HG02973 (cell line): ENCODE results near the gene CD300LG.
"Not testable (repeated sequence)": the region's sequence is repeated elsewhere in the genome, so short reads cannot be mapped to it uniquely, and the experiment has no call there.

Source experiments
- ATAC-seq: cut with Tn5 transposase; IDR thresholded peaks from one replicate; pipeline ENCODE4 v1.9.1; 2021; ENCODE audit warnings: moderate library complexity; ENCODE audit not compliant: unreplicated experiment

CD300LG gene

GRCh38 chr17:43877451-43878155 lies 30.6 kb downstream of the CD300LG start:
- no peak for ATAC-seq

GRCh38 chr17:43878260-43879175 lies 31.5 kb downstream of the CD300LG start:
- no peak for ATAC-seq

- ATAC-seq = no peak
Measured at GRCh38 chr17:43879723-43880419, 32.9 kb downstream of the CD300LG start.

GRCh38 chr17:43880420-43880991 lies 33.5 kb downstream of the CD300LG start:
- no peak for ATAC-seq

- no peak for ATAC-seq
Measured at GRCh38 chr17:43881181-43881580, 34.2 kb downstream of the CD300LG start.

- ATAC-seq = no peak
Measured at GRCh38 chr17:43881758-43882505, 35.0 kb downstream of the CD300LG start.

GRCh38 chr17:43882761-43883415 lies 35.9 kb downstream of the CD300LG start:
- ATAC-seq = no peak

GRCh38 chr17:43888548-43888947 lies 41.6 kb downstream of the CD300LG start:
- ATAC-seq = no peak

GRCh38 chr17:43890240-43890639 lies 43.3 kb downstream of the CD300LG start:
- ATAC-seq = no peak

- no peak for ATAC-seq
Measured at GRCh38 chr17:43891851-43892646, 45.1 kb downstream of the CD300LG start.

- ATAC-seq = no peak
Measured at GRCh38 chr17:43892647-43892952, 45.6 kb downstream of the CD300LG start.

- not testable (repeated sequence) for ATAC-seq
Measured at GRCh38 chr17:43894494-43894893, 47.5 kb downstream of the CD300LG start.

- no peak for ATAC-seq
Measured at GRCh38 chr17:43897831-43898230, 50.9 kb downstream of the CD300LG start.

GRCh38 chr17:43898446-43898845 lies 51.5 kb downstream of the CD300LG start:
- no peak for ATAC-seq

- no peak for ATAC-seq
Measured at GRCh38 chr17:43900183-43900857, 53.3 kb downstream of the CD300LG start.

- ATAC-seq = no peak
Measured at GRCh38 chr17:43900858-43901754, 54.1 kb downstream of the CD300LG start.

GRCh38 chr17:43901861-43902589 lies 55.0 kb downstream of the CD300LG start:
- no peak for ATAC-seq
